Osteoblast (primary cell): ENCODE results near the gene CCDC12. TPM values are rescaled to one million over a fixed set of nuclear protein-coding genes. Genes with fewer than 3 reads are reported as not detected.

Source experiments
- DNase-seq: peaks from one replicate; pipeline ENCODE4 v3.0.0; 2011; ENCODE audit warnings: low spot score, mixed read lengths; ENCODE audit not compliant: insufficient read length; ENCODE audit errors: missing footprints
- H2AFZ ChIP-seq: 2 replicates; pipeline ENCODE4 v1.6.0; 2011; ENCODE audit warnings: mild to moderate bottlenecking, low read length
- H3K27ac ChIP-seq: 2 replicates; pipeline ENCODE4 v1.5.1; 2011; ENCODE audit warnings: mild to moderate bottlenecking, low read depth, low read length, moderate library complexity
- H3K27me3 ChIP-seq: 2 replicates; pipeline ENCODE4 v1.6.0; 2012; ENCODE audit warnings: mild to moderate bottlenecking, control low read depth, inconsistent platforms, low read length, moderate library complexity; ENCODE audit not compliant: insufficient read depth
- H3K36me3 ChIP-seq: 2 replicates; pipeline ENCODE4 v1.5.1; 2011; ENCODE audit warnings: mild to moderate bottlenecking, low read length, control low read depth, moderate library complexity; ENCODE audit not compliant: insufficient read depth
- H3K4me1 ChIP-seq: 2 replicates; pipeline ENCODE4 v1.5.1; 2011; ENCODE audit warnings: mild to moderate bottlenecking, low read length, control low read depth, moderate library complexity; ENCODE audit not compliant: insufficient read depth
- H3K4me2 ChIP-seq: 2 replicates; pipeline ENCODE4 v1.6.0; 2011; ENCODE audit warnings: mild to moderate bottlenecking, low read length; ENCODE audit not compliant: insufficient read depth
- H3K4me3 ChIP-seq: fragments of 200-600 bp; sonication (generic); 3 replicates; pipeline ENCODE4 v1.5.1; 2012; ENCODE audit warnings: mild to moderate bottlenecking, low read length, inconsistent platforms; ENCODE audit not compliant: insufficient read depth
- H3K79me2 ChIP-seq: 2 replicates; pipeline ENCODE4 v1.6.0; 2012; ENCODE audit warnings: mild to moderate bottlenecking, low read length, control low read depth, inconsistent platforms; ENCODE audit not compliant: insufficient read depth
- H3K9me3 ChIP-seq: 2 replicates; pipeline ENCODE4 v1.5.1; 2011; ENCODE audit warnings: low read depth, low read length, control low read depth
- H4K20me1 ChIP-seq: 2 replicates; pipeline ENCODE4 v1.6.0; 2012; ENCODE audit warnings: mild to moderate bottlenecking, low read length, control low read depth; ENCODE audit not compliant: insufficient read depth
- CTCF ChIP-seq: IDR thresholded peaks from 2 replicates; pipeline ENCODE4 v1.5.1; 2011; ENCODE audit warnings: mild to moderate bottlenecking, low read depth, low read length, moderate library complexity; ENCODE audit errors: extremely low read depth
- total RNA-seq: library from RNA; depleted of rRNA; stranded (reverse); fragments of >200 nt; gene quantifications from 2 replicates; pipeline ENCODE4 v1.2.3, GENCODE V29; 2012

Gene CCDC12
- total RNA-seq, 1 donor = 20.6 TPM

- TF ChIP-seq CTCF = no peak
- H3K27me3 ChIP-seq = no peaks in the 10 kb centered on the region
- H3K4me1 ChIP-seq = no peaks in the 10 kb centered on the region
- H4K20me1 ChIP-seq = no peaks in the 10 kb centered on the region
- no peaks in the 10 kb centered on the region for H3K79me2 ChIP-seq
- no peak for DNase-seq
- H2AFZ ChIP-seq = no peak overlapping the region
- H3K27ac ChIP-seq = no peak overlapping the region
- no peaks in the 10 kb centered on the region for H3K36me3 ChIP-seq
- H3K9me3 ChIP-seq = no peaks in the 10 kb centered on the region
- H3K4me3 ChIP-seq = no peak overlapping the region
- no peak overlapping the region for H3K4me2 ChIP-seq
These were observed 15.7 kb upstream of the CCDC12 start for GRCh38 chr3:46992231-46992630.

- peak; percentile 62 for DNase-seq
- no peak for TF ChIP-seq CTCF
- Histone ChIP-seq H3K9me3 (no peaks in the 10 kb centered on the region), H4K20me1 (no peaks in the 10 kb centered on the region), H3K79me2 (no peaks in the 10 kb centered on the region), H3K4me2 (no peak overlapping the region), H3K4me1 (no peaks in the 10 kb centered on the region), H3K27me3 (no peaks in the 10 kb centered on the region), H3K27ac (no peak overlapping the region), H3K36me3 (no peaks in the 10 kb centered on the region), H3K4me3 (no peak overlapping the region), H2AFZ (no peak overlapping the region)
These were observed 15.0 kb upstream of the CCDC12 start for GRCh38 chr3:46991406-46992165.

GRCh38 chr3:46990573-46991374 lies 14.2 kb upstream of the CCDC12 start:
- Histone ChIP-seq H3K36me3 (no peaks in the 10 kb centered on the region), H3K79me2 (no peaks in the 10 kb centered on the region), H3K4me3 (no peak overlapping the region), H2AFZ (no peak overlapping the region), H3K27me3 (no peaks in the 10 kb centered on the region), H3K4me1 (no peaks in the 10 kb centered on the region), H4K20me1 (no peaks in the 10 kb centered on the region), H3K27ac (no peak overlapping the region), H3K4me2 (no peak overlapping the region), H3K9me3 (no peaks in the 10 kb centered on the region)
- no peak for TF ChIP-seq CTCF
- peak; percentile 65 for DNase-seq

DNA sequence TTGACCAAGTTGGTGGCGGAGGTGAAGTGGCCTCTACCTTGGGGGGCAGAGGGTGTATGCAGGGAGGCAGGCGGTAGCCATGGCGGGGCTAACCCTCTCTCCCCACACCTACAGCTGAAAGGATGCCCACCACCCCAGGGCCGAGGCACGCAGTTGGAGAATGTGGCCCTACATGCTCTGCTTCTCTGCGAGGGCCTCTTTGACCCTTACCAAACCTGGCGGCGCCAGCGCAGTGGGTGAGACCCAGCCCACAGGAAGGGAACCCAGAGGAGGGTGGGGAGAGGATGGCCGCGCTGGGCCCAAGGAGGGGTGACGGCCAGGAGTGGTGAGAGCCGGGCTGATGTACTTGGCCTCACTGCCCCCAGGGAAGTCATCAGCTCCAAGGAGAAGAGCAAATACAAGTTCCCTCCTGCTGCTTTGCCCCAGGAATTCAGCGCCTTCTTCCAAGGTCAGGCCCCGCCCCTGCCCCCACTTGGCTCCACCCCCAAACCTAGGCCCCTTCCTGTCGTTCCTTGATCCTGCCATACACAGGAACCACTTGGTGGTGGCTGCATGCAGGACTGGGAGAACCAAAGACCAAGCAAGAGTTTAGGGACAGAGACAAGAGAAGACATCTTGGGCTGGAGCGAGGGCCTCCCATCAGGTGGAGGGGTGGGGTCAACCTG lies 12.7 kb upstream of the CCDC12 start:
- H3K36me3 ChIP-seq = no peaks in the 10 kb centered on the region
- no peaks in the 10 kb centered on the region for H3K79me2 ChIP-seq

More for the DNA sequence above, 12.7 kb upstream of the CCDC12 start:
- no peak for TF ChIP-seq CTCF
- Histone ChIP-seq H2AFZ (no peak overlapping the region), H3K4me2 (no peak overlapping the region), H3K27ac (no peak overlapping the region), H3K27me3 (no peaks in the 10 kb centered on the region), H3K4me3 (no peak overlapping the region), H3K9me3 (no peaks in the 10 kb centered on the region), H3K4me1 (no peaks in the 10 kb centered on the region), H4K20me1 (no peaks in the 10 kb centered on the region)
- DNase-seq = peak; percentile 56
